Neural cell (in vitro differentiated cells): ENCODE results near the gene CLCN1. TPM values are rescaled to one million over a fixed set of nuclear protein-coding genes. Genes with fewer than 3 reads are reported as not detected.

Experiments used
- H2AFZ ChIP-seq: fragments of 200-600, 300-800 bp; sonication (generic), shearing (Covaris generic); 2 replicates; pipeline ENCODE4 v1.6.0; 2014; ENCODE audit warnings: low read depth, mild to moderate bottlenecking, antibody characterized with exemption, low read length, moderate library complexity
- H3F3A ChIP-seq: fragments of 200-600 bp; shearing (Covaris generic); 2 replicates; pipeline ENCODE4 v1.6.1; 2016; ENCODE audit warnings: mild to moderate bottlenecking, moderate library complexity, mixed read lengths, antibody characterized with exemption, low read length; ENCODE audit not compliant: insufficient read depth, poor library complexity, severe bottlenecking
- H3K27ac ChIP-seq: fragments of 200-600, 300-800 bp; sonication (generic), shearing (Covaris generic); 2 replicates; pipeline ENCODE4 v1.5.1; 2014; ENCODE audit warnings: mild to moderate bottlenecking, low read length, moderate library complexity
- H3K27me3 ChIP-seq: fragments of 300-800, 200-600 bp; sonication (generic), shearing (Covaris generic); 2 replicates; pipeline ENCODE4 v1.6.0; 2014; ENCODE audit warnings: mild to moderate bottlenecking, low read depth, low read length, moderate library complexity; ENCODE audit not compliant: insufficient read depth
- H3K36me3 ChIP-seq: fragments of 300-800, 200-600 bp; sonication (generic), shearing (Covaris generic); 2 replicates; pipeline ENCODE4 v1.5.1; 2014; ENCODE audit warnings: mild to moderate bottlenecking, antibody characterized with exemption, low read length, moderate library complexity; ENCODE audit not compliant: insufficient read depth
- H3K4me2 ChIP-seq: fragments of 300-800, 200-600 bp; sonication (generic), shearing (Covaris generic); 2 replicates; pipeline ENCODE4 v1.6.0; 2014; ENCODE audit warnings: mild to moderate bottlenecking, low read length
- H3K4me3 ChIP-seq: fragments of 300-800, 200-600 bp; sonication (generic), shearing (Covaris generic); 2 replicates; pipeline ENCODE4 v1.5.1; 2014; ENCODE audit warnings: mild to moderate bottlenecking, low read length, moderate library complexity
- H3K79me2 ChIP-seq: fragments of 200-600 bp; shearing (Covaris generic); replicated peaks from 2 replicates; pipeline ENCODE4 v1.6.0; 2014; ENCODE audit warnings: mild to moderate bottlenecking, low read length, moderate library complexity; ENCODE audit not compliant: insufficient read depth
- H3K9ac ChIP-seq: fragments of 300-800, 200-600 bp; sonication (generic), shearing (Covaris generic); 2 replicates; pipeline ENCODE4 v1.6.1; 2016; ENCODE audit warnings: mild to moderate bottlenecking, low read length, mixed read lengths
- H3K9me2 ChIP-seq: fragments of 200-600 bp; shearing (Covaris generic); 2 replicates; pipeline ENCODE4 v1.6.1; 2016; ENCODE audit warnings: mild to moderate bottlenecking, low read length, mixed read lengths; ENCODE audit not compliant: insufficient read depth
- H3K9me3 ChIP-seq: fragments of 200-600, 300-800 bp; sonication (generic), shearing (Covaris generic); 2 replicates; pipeline ENCODE4 v1.6.1; 2016; ENCODE audit warnings: mild to moderate bottlenecking, mixed run types, low read length, moderate library complexity, mixed read lengths
- H4K20me1 ChIP-seq: fragments of 200-600 bp; shearing (Covaris generic); 2 replicates; pipeline ENCODE4 v1.6.1; 2016; ENCODE audit warnings: mild to moderate bottlenecking, mixed run types; ENCODE audit not compliant: insufficient read depth
- CTCF ChIP-seq: fragments of 450-650 bp; IDR thresholded peaks from 2 replicates; pipeline ENCODE4 v1.5.1; 2014; ENCODE audit warnings: antibody characterized with exemption, mild to moderate bottlenecking, moderate library complexity; ENCODE audit not compliant: poor library complexity, severe bottlenecking
- EP300 ChIP-seq: fragments of 450-650 bp; conservative IDR thresholded peaks from 2 replicates; pipeline ENCODE4 v1.6.1; 2014; ENCODE audit warnings: antibody characterized with exemption, mild to moderate bottlenecking, moderate library complexity; ENCODE audit not compliant: poor library complexity, severe bottlenecking
- EZH2 ChIP-seq: fragments of 200-600, 300-800 bp; shearing (Covaris generic), sonication (generic); IDR thresholded peaks from 2 replicates; pipeline ENCODE4 v1.6.1; 2014; ENCODE audit warnings: antibody characterized with exemption, low read length, borderline replicate concordance, mild to moderate bottlenecking; ENCODE audit not compliant: insufficient read depth, poor library complexity, severe bottlenecking
- MXI1 ChIP-seq: fragments of 450-650 bp; conservative IDR thresholded peaks from 2 replicates; pipeline ENCODE4 v1.6.1; 2014; ENCODE audit warnings: antibody characterized with exemption, mild to moderate bottlenecking; ENCODE audit not compliant: poor library complexity, severe bottlenecking
- POLR2AphosphoS5 ChIP-seq: IDR thresholded peaks from 2 replicates; pipeline ENCODE4 v1.6.1; 2012
- RAD21 ChIP-seq: fragments of 450-650 bp; conservative IDR thresholded peaks from 2 replicates; pipeline ENCODE4 v1.6.1; 2014; ENCODE audit warnings: antibody characterized with exemption, mild to moderate bottlenecking, moderate library complexity
- REST ChIP-seq: IDR thresholded peaks from 2 replicates; pipeline ENCODE4 v1.6.1; 2012; ENCODE audit warnings: borderline replicate concordance
- SMC3 ChIP-seq: fragments of 450-650 bp; conservative IDR thresholded peaks from 2 replicates; pipeline ENCODE4 v1.6.1; 2014; ENCODE audit warnings: antibody characterized with exemption, mild to moderate bottlenecking, moderate library complexity; ENCODE audit not compliant: poor library complexity
- TAF1 ChIP-seq: IDR thresholded peaks from 2 replicates; pipeline ENCODE4 v1.6.1; 2012; ENCODE audit warnings: low read depth
- polyA plus RNA-seq: library from polyadenylated mRNA; depleted of rRNA; stranded (reverse); fragments of >200 nt; gene quantifications from 2 replicates; pipeline ENCODE4 v1.2.3, GENCODE V29; 2014

CLCN1 gene
- polyA plus RNA-seq, 1 donor from 2014 or later: not detected

GRCh38 chr7:143316492-143316891 lies 581 bp downstream of the CLCN1 start:
- H3K79me2 ChIP-seq: no peaks in the 10 kb centered on the region
- no peaks in the 10 kb centered on the region for H3K9me3 ChIP-seq
- no peaks in the 10 kb centered on the region for H3K27me3 ChIP-seq
- no peaks in the 10 kb centered on the region for H4K20me1 ChIP-seq
- H3K27ac ChIP-seq: no peak overlapping the region
- no peaks in the 10 kb centered on the region for H3F3A ChIP-seq
- no peaks in the 10 kb centered on the region for H3K9me2 ChIP-seq
- H3K9ac ChIP-seq: no peak overlapping the region
- TF ChIP-seq TAF1 (no peak), MXI1 (no peak), SMC3 (no peak), POLR2AphosphoS5 (no peak), REST (no peak), RAD21 (no peak), CTCF (no peak), EZH2 (no peak)
- H2AFZ ChIP-seq: no peak overlapping the region
- no peak overlapping the region for H3K4me3 ChIP-seq
- peaks cover 11% of the 10 kb centered on the region for H3K36me3 ChIP-seq
- H3K4me2 ChIP-seq: no peak overlapping the region

GRCh38 chr7:143318661-143319060 lies 2.8 kb downstream of the CLCN1 start:
- Histone ChIP-seq H3K27ac (no peak overlapping the region), H3K79me2 (no peaks in the 10 kb centered on the region), H3K9ac (no peak overlapping the region), H3K27me3 (no peaks in the 10 kb centered on the region), H3K4me3 (no peak overlapping the region), H3K36me3 (no peaks in the 10 kb centered on the region), H4K20me1 (no peaks in the 10 kb centered on the region), H3F3A (no peaks in the 10 kb centered on the region), H3K4me2 (no peak overlapping the region), H2AFZ (no peak overlapping the region), H3K9me3 (no peaks in the 10 kb centered on the region), H3K9me2 (no peaks in the 10 kb centered on the region)
- no peak for TF ChIP-seq POLR2AphosphoS5
- TF ChIP-seq EP300: no peak
- TF ChIP-seq REST: no peak
- no peak for TF ChIP-seq CTCF
- TF ChIP-seq EZH2: no peak
- TF ChIP-seq TAF1: no peak
- TF ChIP-seq RAD21: no peak
- no peak for TF ChIP-seq MXI1
- TF ChIP-seq SMC3: no peak
